NCI-H2171 (cell line): ENCODE results near the gene BLNK.

Source experiments
- DNase-seq: peaks from one replicate; lab custom pipeline; 2025; lab: John Stamatoyannopoulos, UW

BLNK gene

GRCh38 chr10:96261930-96262329 lies 9.4 kb downstream of the BLNK start:
- DNase-seq = no peak

DNA sequence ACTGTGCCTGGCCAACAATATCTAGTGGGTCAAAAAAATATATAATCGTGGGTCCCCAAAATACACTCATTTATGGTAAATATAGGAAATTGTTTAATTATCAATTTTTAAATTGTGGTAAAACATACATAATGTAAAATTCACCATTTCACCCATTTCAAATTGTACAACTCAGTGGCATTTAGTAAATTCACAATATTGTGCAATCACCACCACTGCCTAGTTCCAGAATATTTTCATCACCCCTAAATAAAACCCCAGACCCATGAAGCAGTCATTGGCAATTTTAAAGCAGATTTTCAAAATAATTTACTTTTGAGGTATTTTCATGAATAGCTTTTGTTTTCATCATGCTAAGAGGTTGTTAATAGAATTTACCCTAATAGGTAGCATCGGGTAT lies 10.2 kb downstream of the BLNK start:
- no peak for DNase-seq

- no peak for DNase-seq
Observed at GRCh38 chr10:96260014-96260413, 11.4 kb downstream of the BLNK start.

DNA sequence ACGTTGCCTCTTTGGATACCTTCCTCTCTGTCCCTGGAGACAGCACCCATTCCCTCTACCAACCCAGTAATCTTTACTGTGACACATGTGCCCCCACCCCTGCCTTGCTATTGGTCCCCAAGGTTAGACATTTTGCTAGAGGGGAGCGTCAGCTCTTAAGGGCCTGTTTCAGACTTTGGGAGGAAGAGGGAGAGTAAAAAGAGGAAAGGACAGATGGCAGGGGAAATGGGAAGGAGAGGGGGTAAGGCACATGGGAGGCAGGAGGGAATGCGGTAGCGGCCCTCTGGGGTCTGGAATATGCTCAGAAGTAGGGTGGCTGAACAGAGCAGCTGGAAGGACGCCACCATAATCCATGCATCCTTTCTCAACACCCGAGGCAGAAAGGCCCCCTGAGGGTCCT lies 12.2 kb downstream of the BLNK start:
- DNase-seq = no peak

DNA sequence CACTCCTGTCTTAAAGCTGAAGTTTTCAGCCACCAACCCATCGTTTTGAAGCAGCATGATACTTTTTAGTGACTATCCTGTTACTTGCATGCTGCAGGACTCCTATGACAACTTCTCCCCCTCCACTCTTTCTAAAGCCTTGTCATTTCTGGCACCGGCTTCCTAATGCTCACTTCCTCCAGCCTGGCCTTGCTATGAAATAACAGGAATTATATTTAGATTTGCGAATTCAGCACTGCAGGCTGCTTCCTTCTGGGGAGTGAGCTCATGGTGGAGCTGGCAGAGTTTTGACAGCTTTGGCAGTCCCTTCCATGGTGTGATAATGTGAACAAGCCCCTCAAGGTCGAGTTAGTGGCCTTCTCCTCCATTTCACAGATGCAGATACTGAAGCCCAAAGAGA lies 13.4 kb downstream of the BLNK start:
- DNase-seq = no peak

- no peak for DNase-seq
Observed at GRCh38 chr10:96255549-96256333, 15.6 kb downstream of the BLNK start.

GRCh38 chr10:96254976-96255375 lies 16.4 kb downstream of the BLNK start:
- DNase-seq = no peak

DNA sequence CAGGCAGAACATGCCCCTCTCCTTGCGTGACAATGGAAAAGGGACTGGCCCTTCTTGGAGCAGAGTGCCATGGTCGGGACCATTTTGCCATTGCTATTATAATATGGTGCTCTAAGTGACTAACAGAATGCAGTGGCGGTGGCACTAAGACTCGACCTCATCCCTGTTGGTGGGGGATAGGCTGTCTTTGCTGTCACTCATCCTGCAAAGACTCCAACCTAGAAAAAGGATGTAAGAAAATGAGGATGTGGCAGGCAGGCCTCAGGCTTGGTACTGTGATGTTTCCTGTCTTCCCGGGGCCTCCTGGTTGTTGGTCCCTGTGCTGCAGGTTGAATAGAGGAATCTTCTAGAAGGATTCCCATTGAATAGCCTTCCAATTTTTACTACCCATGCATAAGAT lies 18.6 kb downstream of the BLNK start:
- DNase-seq = no peak

- no peak for DNase-seq
Observed at GRCh38 chr10:96250349-96250748, 21.0 kb downstream of the BLNK start.

- DNase-seq = no peak
Observed at GRCh38 chr10:96249264-96249663, 22.1 kb downstream of the BLNK start.

- DNase-seq = no peak
Observed at GRCh38 chr10:96244354-96244753, 27.0 kb downstream of the BLNK start.

GRCh38 chr10:96243296-96243695 lies 28.1 kb downstream of the BLNK start:
- DNase-seq = no peak

GRCh38 chr10:96242822-96243221 lies 28.5 kb downstream of the BLNK start:
- no peak for DNase-seq

GRCh38 chr10:96238646-96239623 lies 32.4 kb downstream of the BLNK start:
- no peak for DNase-seq

- DNase-seq = no peak
Observed at GRCh38 chr10:96236876-96237275, 34.5 kb downstream of the BLNK start.

DNA sequence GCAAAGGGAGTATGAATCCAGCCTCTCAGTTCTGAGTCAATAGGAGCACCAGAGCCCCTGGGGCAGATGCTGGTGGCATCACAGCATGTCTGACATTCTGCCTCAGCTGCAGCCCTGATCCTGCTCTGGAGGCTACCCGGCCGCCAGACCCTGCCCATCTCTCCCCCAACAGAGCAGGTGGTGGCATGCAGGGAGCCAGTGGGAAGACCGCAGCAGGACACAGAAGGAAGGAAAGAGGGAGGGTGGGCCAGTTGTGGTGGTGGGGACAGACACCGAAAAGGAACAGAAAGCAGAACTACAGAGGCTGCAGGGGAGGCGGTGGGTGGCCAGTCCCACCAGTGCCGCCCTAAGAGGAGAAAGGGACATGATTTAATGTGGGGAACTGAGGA lies 35.3 kb downstream of the BLNK start:
- no peak for DNase-seq

DNA sequence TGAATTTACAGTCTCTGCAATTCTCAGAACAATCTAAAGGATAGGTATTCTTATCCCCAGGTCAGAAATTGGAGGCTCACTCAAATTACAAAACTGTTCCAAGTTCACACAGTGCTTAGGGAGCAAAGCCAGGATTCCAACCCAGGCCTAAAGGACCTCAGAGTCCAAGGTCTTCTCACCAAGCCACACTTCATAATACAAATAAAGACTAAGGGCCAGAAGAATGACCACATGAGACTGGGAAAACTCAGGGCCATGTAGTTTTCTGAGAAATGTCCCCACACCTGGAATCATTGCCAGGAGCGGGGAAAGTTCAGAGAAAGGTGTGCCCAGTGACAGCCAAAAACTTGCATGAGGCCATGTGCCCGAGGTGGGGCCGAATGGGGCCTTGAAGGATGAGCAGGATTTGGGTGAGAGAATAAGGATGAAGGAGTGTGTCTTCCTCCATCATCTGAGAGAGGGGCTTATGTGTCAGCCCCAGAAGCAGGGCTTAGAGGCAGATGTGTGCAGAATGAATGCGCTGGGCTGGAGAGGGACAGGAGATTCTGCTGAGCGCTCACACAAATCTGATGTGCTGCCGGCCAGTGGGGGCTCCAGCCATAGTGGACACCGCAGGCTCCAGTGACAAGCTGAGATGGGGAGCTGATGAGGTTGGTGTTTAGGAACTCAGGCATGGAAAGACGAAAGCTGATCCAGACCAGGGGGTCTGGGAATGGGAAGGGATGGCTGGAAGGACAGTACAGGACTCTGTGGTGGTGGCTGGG lies 35.9 kb downstream of the BLNK start:
- DNase-seq = no peak

DNA sequence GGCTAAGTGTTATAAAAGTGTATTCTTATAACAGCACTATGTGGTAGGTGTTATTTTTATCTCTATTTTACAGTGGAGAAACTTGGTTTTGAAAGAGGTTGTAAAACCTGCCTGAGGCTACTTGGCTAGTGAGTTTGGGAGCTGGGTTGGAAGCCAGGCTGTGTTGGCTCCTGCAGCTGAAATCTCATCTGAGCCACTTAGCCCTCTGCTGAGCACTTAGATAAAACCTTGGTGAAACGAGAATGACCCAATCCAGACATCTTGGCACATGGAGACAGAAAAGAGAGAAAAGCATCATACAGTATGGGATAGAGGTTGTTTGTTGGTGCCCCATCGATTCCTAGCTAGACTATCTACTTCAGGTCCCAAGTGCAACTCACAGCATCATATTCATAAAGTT lies 37.4 kb downstream of the BLNK start:
- no peak for DNase-seq

DNA sequence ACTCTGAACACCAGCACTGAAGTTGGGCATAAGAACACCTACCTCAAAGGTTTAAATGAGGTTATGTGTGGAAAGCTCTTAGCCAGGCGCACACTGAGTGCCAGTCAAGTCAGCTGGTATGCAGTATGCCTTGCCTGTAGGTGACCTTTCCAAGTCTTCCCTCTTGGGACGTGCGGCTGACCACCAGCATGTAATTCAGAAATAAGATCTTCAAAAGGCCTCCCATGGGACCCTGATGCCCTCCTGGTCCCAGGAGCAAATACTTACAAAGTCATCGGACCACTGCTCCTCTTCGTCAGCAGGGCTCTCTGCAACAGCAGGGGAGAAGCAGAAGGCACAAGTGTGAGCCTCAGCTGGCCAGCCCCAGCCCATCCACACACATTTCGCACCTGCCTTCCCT lies 40.8 kb downstream of the BLNK start:
- no peak for DNase-seq

DNA sequence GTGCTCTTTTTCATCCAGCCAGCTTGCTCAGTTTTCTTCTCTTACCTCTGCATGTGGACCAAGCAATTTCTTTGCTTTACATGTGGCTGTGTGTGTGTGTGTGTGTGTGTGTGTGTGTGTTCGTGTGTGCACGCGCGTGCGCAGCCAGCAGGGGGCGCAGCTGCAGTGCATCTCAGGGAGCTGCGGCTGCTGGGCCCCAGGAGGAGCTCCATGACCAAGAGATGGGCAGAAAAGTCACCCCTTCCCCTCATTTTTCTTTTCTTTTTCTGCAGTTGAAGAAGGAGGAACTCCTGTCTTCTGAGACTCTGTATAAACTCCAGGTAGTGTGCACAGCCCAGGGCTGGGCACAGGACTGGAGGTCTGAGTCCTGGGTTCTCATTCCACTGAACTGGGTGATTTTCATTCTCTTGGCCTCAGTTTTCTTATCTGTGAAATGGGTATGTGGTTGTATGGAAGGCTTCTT lies 41.8 kb downstream of the BLNK start:
- DNase-seq = peak; percentile 17

DNA sequence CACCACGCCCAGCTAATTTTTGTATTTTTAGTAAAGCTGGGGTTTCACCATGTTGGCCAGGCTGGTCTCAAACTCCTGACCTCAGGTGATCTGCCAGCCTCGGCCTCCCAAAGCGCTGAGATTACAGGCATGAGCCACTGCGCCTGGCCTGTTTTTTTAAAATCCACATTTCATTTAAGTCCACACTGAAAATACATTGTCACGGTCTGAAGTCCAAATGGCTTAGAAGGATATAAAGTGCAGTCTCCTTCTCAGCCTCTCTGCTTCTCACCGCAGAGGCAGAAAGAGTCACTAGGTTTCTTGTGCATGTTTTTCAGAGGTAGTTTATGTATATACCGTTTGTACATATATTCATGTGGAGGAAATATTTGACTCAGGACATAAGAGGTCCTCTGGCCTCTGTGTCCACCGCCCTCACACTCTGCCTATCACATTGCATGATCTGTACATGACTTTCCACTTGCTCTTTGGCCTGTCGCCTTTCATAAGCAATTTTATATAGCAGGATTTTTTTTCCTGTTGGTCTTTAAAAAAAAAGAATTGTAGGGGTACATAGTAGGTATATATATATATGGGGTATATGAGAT lies 42.9 kb downstream of the BLNK start:
- DNase-seq = no peak

DNA sequence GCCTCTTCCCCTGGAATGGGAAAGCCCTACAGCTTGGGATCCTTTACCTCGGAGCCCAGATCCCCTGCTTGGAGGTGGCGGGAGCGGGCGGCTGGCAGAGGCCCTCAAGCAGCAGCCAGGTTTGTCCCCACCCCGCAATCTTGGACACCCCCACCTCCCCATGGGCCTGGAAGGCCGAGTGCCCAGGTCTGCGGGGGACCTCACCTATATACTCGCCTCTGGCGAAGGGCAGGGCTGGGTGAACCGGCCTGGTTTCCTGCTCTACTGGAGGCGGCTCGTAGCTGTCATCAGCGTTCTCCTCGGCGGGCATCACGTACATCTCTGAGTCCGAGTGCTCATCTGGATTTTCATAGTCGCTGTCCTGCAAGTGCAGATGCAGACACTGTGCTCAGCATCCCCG lies 44.2 kb downstream of the BLNK start:
- DNase-seq = no peak
